ENCODE measurements around the gene ITM2C. TPM values are rescaled to one million over a fixed set of nuclear protein-coding genes. Genes with fewer than 3 reads are reported as not detected.

Gene ITM2C
- total and polyA plus RNA-seq, 2 of the 13 experiments (the other 11 are each of a cell fraction or from before 2014, with no cell fraction given): 70.5 to 270 TPM

DNA sequence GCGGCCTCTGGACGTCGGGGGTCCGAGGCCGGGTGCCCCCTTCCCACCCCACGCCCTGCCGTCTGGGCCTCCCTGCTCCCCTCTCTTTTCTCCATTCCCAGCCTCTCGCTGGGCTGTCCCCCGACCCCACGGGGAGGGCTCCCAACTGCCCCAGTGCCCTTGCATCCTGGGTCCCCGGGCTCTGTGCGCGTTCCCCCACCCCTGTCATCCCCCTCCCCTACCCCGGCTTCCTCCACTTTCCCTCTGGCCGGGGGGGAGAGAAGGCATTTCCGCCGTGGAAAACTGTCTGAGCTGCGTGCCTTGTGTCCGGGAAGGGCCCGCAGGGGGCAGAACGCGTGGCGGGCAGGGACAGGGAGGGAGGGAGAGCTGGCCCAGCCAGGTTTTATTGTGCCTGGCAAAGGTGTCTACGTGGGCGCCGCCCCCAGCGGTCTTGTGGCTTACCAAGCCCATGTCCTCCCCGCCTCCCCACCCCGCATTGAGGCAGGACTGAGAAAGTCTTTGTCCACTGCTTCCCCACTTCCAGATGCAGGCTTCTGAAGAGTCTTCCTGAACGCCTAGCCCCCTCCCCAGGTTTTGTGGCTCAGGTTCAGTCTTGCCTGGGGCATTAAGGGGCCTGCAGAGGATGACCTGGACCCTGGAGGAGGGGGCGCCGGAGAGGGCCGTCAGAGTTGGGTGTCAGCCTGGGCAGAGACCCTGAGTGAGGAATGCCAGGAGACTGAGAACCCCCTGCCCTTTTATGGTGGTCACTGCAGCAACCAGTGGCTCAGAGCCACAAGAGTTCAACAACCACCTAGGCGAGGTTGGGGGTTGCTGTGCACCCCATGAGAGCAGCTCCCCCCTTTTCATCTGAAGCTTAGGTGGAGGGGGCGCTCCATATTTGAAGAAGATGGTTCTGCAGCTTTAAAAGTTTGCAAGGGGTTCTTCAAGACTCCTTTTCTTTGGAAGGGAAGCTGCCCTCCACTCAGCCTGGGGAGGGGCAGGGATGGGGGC, 1.3 kb downstream of the ITM2C start (continued):
- TF ChIP-seq TEAD3 (CRISPR knock-in tag; optimal IDR thresholded peaks at IDR 0.05; ENCODE audit: borderline replicate concordance) (no peak), ZFP36L2 (CRISPR knock-in tag; IDR thresholded peaks at IDR 0.05) (no peak), ZNF816 (CRISPR knock-in tag; IDR thresholded peaks at IDR 0.05; ENCODE audit: borderline replicate concordance) (no peak), ZNF496 (CRISPR knock-in tag; IDR thresholded peaks at IDR 0.05; ENCODE audit: insufficient replicate concordance) (no peak), ZSCAN22 (CRISPR knock-in tag; IDR thresholded peaks at IDR 0.05) (no peak), KLF15 (CRISPR knock-in tag; IDR thresholded peaks at IDR 0.05; ENCODE audit: borderline replicate concordance) (no peak), KDM3A (CRISPR knock-in tag; IDR thresholded peaks at IDR 0.05; ENCODE audit: low read depth) (no peak), ZNF350 (CRISPR knock-in tag; IDR thresholded peaks at IDR 0.05; ENCODE audit: borderline replicate concordance, low read depth) (no peak), MYNN (CRISPR knock-in tag; IDR thresholded peaks at IDR 0.05; ENCODE audit: low read depth) (no peak), ZNF572 (CRISPR knock-in tag; IDR thresholded peaks at IDR 0.05) (no peak), MXI1 (IDR thresholded peaks at IDR 0.05; ENCODE audit: borderline replicate concordance, low read depth, low read length) (no peak), YEATS2 (CRISPR knock-in tag; IDR thresholded peaks at IDR 0.05; ENCODE audit: borderline replicate concordance) (no peak), ZNF749 (CRISPR knock-in tag; IDR thresholded peaks at IDR 0.05; ENCODE audit: borderline replicate concordance) (no peak), XRCC5 (optimal IDR thresholded peaks at IDR 0.05; ENCODE audit: low read length) (no peak), BRCA1 (CRISPR knock-in tag; IDR thresholded peaks at IDR 0.05) (no peak)
- TF ChIP-seq, protein P1, sequence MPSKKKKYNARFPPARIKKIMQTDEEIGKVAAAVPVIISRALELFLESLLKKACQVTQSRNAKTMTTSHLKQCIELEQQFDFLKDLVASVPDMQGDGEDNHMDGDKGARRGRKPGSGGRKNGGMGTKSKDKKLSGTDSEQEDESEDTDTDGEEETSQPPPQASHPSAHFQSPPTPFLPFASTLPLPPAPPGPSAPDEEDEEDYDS (CRISPR knock-in tag; IDR thresholded peaks at IDR 0.05): no peak
- TF ChIP-seq, protein P2, sequence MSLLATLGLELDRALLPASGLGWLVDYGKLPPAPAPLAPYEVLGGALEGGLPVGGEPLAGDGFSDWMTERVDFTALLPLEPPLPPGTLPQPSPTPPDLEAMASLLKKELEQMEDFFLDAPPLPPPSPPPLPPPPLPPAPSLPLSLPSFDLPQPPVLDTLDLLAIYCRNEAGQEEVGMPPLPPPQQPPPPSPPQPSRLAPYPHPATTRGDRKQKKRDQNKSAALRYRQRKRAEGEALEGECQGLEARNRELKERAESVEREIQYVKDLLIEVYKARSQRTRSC (CRISPR knock-in tag; IDR thresholded peaks at IDR 0.05; ENCODE audit: low read depth): no peak
- TF ChIP-seq, protein P3, sequence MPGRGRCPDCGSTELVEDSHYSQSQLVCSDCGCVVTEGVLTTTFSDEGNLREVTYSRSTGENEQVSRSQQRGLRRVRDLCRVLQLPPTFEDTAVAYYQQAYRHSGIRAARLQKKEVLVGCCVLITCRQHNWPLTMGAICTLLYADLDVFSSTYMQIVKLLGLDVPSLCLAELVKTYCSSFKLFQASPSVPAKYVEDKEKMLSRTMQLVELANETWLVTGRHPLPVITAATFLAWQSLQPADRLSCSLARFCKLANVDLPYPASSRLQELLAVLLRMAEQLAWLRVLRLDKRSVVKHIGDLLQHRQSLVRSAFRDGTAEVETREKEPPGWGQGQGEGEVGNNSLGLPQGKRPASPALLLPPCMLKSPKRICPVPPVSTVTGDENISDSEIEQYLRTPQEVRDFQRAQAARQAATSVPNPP (CRISPR knock-in tag; IDR thresholded peaks at IDR 0.05): 0 out of 2 replicates have a peak, but pooled peaks have one; percentile 30
- TF ChIP-seq, protein P4, sequence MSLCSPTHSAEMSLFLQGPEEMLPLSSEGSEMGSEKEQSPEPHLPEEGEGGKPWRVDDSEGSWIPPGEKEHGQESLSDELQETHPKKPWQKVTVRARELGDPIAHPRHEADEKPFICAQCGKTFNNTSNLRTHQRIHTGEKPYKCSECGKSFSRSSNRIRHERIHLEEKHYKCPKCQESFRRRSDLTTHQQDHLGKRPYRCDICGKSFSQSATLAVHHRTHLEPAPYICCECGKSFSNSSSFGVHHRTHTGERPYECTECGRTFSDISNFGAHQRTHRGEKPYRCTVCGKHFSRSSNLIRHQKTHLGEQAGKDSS (CRISPR knock-in tag; IDR thresholded peaks at IDR 0.05; ENCODE audit: borderline replicate concordance, low read depth): no peak
- TF ChIP-seq, protein P5, sequence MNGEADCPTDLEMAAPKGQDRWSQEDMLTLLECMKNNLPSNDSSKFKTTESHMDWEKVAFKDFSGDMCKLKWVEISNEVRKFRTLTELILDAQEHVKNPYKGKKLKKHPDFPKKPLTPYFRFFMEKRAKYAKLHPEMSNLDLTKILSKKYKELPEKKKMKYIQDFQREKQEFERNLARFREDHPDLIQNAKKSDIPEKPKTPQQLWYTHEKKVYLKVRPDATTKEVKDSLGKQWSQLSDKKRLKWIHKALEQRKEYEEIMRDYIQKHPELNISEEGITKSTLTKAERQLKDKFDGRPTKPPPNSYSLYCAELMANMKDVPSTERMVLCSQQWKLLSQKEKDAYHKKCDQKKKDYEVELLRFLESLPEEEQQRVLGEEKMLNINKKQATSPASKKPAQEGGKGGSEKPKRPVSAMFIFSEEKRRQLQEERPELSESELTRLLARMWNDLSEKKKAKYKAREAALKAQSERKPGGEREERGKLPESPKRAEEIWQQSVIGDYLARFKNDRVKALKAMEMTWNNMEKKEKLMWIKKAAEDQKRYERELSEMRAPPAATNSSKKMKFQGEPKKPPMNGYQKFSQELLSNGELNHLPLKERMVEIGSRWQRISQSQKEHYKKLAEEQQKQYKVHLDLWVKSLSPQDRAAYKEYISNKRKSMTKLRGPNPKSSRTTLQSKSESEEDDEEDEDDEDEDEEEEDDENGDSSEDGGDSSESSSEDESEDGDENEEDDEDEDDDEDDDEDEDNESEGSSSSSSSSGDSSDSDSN (CRISPR knock-in tag; IDR thresholded peaks at IDR 0.05): no peak; the same call in 1 of the 2 replicates
- TF ChIP-seq, protein P6, sequence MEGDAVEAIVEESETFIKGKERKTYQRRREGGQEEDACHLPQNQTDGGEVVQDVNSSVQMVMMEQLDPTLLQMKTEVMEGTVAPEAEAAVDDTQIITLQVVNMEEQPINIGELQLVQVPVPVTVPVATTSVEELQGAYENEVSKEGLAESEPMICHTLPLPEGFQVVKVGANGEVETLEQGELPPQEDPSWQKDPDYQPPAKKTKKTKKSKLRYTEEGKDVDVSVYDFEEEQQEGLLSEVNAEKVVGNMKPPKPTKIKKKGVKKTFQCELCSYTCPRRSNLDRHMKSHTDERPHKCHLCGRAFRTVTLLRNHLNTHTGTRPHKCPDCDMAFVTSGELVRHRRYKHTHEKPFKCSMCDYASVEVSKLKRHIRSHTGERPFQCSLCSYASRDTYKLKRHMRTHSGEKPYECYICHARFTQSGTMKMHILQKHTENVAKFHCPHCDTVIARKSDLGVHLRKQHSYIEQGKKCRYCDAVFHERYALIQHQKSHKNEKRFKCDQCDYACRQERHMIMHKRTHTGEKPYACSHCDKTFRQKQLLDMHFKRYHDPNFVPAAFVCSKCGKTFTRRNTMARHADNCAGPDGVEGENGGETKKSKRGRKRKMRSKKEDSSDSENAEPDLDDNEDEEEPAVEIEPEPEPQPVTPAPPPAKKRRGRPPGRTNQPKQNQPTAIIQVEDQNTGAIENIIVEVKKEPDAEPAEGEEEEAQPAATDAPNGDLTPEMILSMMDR (CRISPR knock-in tag; IDR thresholded peaks at IDR 0.05): peak; percentile 51
